HTR-8/SVneo (cell line): ENCODE results near the gene ARL2BP.

Experiments used
- DNase-seq: peaks from one replicate; pipeline ENCODE4 v3.0.0; 2011; ENCODE audit warnings: low spot score, mixed read lengths; ENCODE audit not compliant: insufficient read length
- FAIRE-seq: peaks from 2 replicates; lab custom pipeline; 2011; peaks lifted over from hg19 to GRCh38; lab: Jason Lieb, UNC

The ARL2BP gene

GRCh38 chr16:57279780-57280638, 35.0 kb downstream of the ARL2BP start:
- DNase-seq (no peak), FAIRE-seq (no peak)

- FAIRE-seq (no peak), DNase-seq (no peak)
Measured at GRCh38 chr16:57281791-57282190, 36.7 kb downstream of the ARL2BP start.

- FAIRE-seq (no peak), DNase-seq (no peak)
Measured at GRCh38 chr16:57282510-57283213, 37.6 kb downstream of the ARL2BP start.

GRCh38 chr16:57283214-57283958, 38.3 kb downstream of the ARL2BP start:
- DNase-seq (no peak), FAIRE-seq (no peak)

GRCh38 chr16:57283959-57284208, 38.8 kb downstream of the ARL2BP start:
- DNase-seq: no peak
- FAIRE-seq: no peak

- FAIRE-seq (no peak), DNase-seq (peak; percentile 68)
Measured at GRCh38 chr16:57284209-57284951, 39.3 kb downstream of the ARL2BP start, which contains the start of gene PLLP. Gene PLLP, minus strand, starts transcription at chr16:57284672. Its CDS starts 132 bp downstream, at chr16:57284540.

- FAIRE-seq (no peak), DNase-seq (no peak)
Measured at GRCh38 chr16:57284952-57285363, 39.9 kb downstream of the ARL2BP start.

- DNase-seq: no peak
Measured at GRCh38 chr16:57285379-57285778, 40.3 kb downstream of the ARL2BP start.

GRCh38 chr16:57289391-57290257, 44.6 kb downstream of the ARL2BP start:
- DNase-seq (no peak), FAIRE-seq (no peak)

More at GRCh38 chr16:57285379-57285778, 40.3 kb downstream of the ARL2BP start:
- FAIRE-seq: no peak

GRCh38 chr16:57297856-57298255, 52.8 kb downstream of the ARL2BP start:
- DNase-seq: no peak
- no peak for FAIRE-seq

GRCh38 chr16:57299009-57299718, 54.1 kb downstream of the ARL2BP start:
- DNase-seq (peak; percentile 55), FAIRE-seq (no peak)

GRCh38 chr16:57299719-57300386, 54.8 kb downstream of the ARL2BP start:
- FAIRE-seq (no peak), DNase-seq (peak; percentile 79)

GRCh38 chr16:57300387-57301125, 55.5 kb downstream of the ARL2BP start:
- peak; percentile 97 for FAIRE-seq

GRCh38 chr16:57301126-57301817, 56.2 kb downstream of the ARL2BP start:
- no peak for FAIRE-seq

More at GRCh38 chr16:57300387-57301125, 55.5 kb downstream of the ARL2BP start:
- peak; percentile 93 for DNase-seq

More at GRCh38 chr16:57301126-57301817, 56.2 kb downstream of the ARL2BP start:
- DNase-seq: no peak
